HAP-1 (cell line): ENCODE measurements around the gene WFDC2.

ENCODE experiments used
- DNase-seq, 2 experiments: peaks; one replicate each; pipeline ENCODE4 v3.0.0-alpha.2; 2016 to 2020; ENCODE audit warnings: low spot score in 2 of 2
- H3K27me3 ChIP-seq: fragments of 250-450 bp; sonication (Bioruptor Pico); 2 replicates; pipeline ENCODE4 v1.5.1; 2020; ENCODE audit warnings: low read depth, mild to moderate bottlenecking, moderate library complexity
- H3K36me3 ChIP-seq: fragments of 250-450 bp; sonication (Bioruptor Pico); replicated peaks from 2 replicates; pipeline ENCODE4 v1.5.1; 2020; ENCODE audit warnings: mild to moderate bottlenecking
- H3K4me1 ChIP-seq: fragments of 250-450 bp; sonication (Bioruptor Pico); 2 replicates; pipeline ENCODE4 v1.5.1; 2020; ENCODE audit warnings: mild to moderate bottlenecking
- H3K4me3 ChIP-seq: fragments of 250-450 bp; sonication (Bioruptor Pico); 2 replicates; pipeline ENCODE4 v1.5.1; 2020; ENCODE audit warnings: mild to moderate bottlenecking, moderate library complexity
- H3K9me3 ChIP-seq: fragments of 250-450 bp; sonication (Bioruptor Pico); 2 replicates; pipeline ENCODE4 v1.5.1; 2020; ENCODE audit warnings: mild to moderate bottlenecking, moderate library complexity
- in situ Hi-C: fragments of 300-500 bp; cut with MboI; formaldehyde crosslinking; loops from 3 replicates; pipeline ENCODE4 v1.14.3; 2020; ENCODE audit warnings: low sequenced_read_pairs, inconsistent platforms, mixed read lengths

Gene WFDC2

DNA sequence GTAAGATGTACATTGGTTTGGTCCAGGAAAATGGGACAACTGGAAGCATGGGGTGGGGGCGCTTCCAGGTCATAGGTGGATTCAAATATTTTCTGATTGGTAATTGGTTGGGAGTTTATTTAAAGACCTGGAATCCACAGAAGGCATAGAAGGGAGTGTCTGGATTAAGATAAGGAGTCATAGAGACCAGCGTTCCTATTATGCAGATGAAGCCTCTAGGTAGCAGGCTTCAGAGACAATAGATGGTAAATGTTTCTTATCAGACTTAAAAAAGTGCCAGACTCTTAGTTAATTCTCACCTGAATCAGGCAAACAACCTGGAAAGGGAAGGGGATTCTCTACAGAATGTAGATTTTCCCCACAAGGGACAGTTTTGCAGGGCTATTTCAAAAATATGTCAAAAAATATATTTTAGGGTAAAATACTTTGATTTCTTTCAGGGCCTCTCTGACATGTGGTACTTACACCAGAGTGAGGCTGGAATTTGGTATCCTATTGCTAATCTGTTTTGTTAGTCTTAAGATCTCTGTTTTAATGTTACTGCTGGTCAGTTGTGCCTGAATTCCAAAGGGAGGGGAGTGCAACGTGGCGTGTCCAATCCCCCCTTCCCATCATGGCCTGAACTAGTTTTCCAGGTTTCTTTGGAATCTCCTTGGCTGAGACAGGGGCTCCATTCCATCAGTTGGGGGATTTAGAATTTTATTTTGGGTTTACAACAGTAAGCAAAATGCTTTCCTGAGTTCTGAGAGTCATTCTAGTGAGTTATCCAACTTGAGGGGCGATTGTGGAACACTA lies 28.5 kb upstream of the WFDC2 start:
- in situ Hi-C loops = no loop called here
- Histone ChIP-seq H3K4me1 (peaks cover 6% of the 10 kb centered on the region; the same call in 1 of the 2 replicates), H3K4me3 (no peak overlapping the region), H3K36me3 (no peaks in the 10 kb centered on the region), H3K9me3 (no peaks in the 10 kb centered on the region), H3K27me3 (no peaks in the 10 kb centered on the region; the same call in 1 of the 2 replicates)
- DNase-seq = no peak

DNA sequence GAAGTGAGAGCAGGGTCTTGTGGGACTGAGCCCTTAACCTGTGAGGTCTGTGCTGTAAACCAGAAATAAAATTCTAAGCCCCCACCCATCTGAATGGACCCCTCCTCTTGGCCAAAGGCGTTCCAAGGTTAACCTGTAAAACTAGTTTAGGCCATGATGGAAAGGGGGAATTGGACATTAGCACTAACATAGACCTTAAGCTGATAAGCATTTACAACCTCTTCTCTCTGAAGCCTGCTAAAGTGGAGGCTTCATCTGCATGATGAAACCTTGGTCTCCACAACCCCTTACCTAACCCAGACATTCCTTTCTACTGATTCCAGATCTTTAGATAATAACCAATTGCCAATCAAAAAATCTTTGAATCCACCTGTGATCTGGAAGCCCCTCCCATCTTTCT lies 27.8 kb upstream of the WFDC2 start:
- H3K27me3 ChIP-seq = no peaks in the 10 kb centered on the region; the same call in 1 of the 2 replicates
- H3K4me1 ChIP-seq = peaks cover 3% of the 10 kb centered on the region; the same call in 1 of the 2 replicates
- no peaks in the 10 kb centered on the region for H3K36me3 ChIP-seq
- no peaks in the 10 kb centered on the region for H3K9me3 ChIP-seq
- in situ Hi-C loops = no loop called here
- no peak for DNase-seq
- H3K4me3 ChIP-seq = no peak overlapping the region

DNA sequence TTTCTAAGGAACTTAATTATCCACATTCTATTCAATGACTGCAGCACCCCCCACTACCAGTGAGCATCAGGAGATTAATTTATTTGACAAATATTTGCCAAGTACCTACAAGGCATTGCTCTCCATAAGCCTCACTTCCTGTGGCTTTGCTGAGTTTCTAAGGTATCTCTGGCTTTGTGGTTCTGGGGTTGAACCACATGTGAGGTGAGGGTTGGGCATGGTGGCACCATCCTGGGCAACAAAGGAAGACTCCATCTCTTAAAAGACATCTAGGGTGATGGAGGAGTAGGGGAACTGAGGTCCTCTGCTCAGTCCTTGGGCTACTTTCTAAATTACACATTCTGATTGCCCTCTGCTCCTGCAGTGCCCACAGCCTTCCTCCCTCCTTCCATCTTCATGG lies 25.5 kb upstream of the WFDC2 start:
- Histone ChIP-seq H3K4me3 (no peak overlapping the region), H3K4me1 (peaks cover 3% of the 10 kb centered on the region; the same call in 1 of the 2 replicates), H3K27me3 (no peaks in the 10 kb centered on the region; the same call in 1 of the 2 replicates), H3K9me3 (no peaks in the 10 kb centered on the region), H3K36me3 (no peaks in the 10 kb centered on the region)
- no peak for DNase-seq
- in situ Hi-C loops = no loop called here

DNA sequence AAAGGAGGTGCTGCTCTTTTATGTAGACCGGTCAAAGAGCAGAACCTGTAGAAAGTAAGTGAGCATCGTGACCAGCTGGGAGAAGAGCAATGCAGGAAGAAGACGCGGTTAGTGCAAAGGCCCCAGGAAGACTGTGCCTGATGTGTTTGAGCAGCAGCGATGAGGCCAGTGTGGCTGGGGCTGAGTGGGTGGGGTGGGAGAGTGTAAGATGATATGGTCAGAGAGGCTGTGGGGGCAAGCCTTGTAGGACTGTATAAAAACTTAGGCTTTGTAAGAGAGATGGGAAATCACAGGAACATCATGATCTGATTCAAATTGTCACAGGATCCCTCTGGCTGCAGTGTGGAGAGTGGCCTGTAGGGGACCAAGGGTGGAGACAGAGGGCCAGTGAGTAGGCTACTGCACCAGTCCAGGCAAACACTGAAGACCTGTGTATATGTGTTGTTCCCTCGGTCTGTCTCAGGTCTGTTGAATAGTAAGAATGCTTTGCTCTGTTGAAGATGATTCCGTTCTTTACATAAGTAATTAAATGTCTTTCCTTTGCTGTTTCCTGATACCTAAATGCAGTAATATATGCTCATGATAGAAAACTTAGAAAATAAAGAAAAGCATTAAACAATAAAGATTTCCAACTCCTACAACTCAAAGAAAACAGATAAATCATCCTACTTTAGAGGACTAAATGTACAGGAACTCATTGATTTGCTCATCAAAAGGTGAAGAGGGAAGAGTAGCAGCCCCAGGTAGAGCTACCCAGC lies 23.6 kb upstream of the WFDC2 start:
- no peaks in the 10 kb centered on the region for H3K36me3 ChIP-seq
- peak; percentile 42 to 82 for DNase-seq
- H3K4me3 ChIP-seq = no peak overlapping the region
- in situ Hi-C loops = no loop called here
- no peaks in the 10 kb centered on the region; the same call in 1 of the 2 replicates for H3K27me3 ChIP-seq
- no peaks in the 10 kb centered on the region for H3K9me3 ChIP-seq
- peaks cover 2% of the 10 kb centered on the region; the same call in 1 of the 2 replicates for H3K4me1 ChIP-seq

DNA sequence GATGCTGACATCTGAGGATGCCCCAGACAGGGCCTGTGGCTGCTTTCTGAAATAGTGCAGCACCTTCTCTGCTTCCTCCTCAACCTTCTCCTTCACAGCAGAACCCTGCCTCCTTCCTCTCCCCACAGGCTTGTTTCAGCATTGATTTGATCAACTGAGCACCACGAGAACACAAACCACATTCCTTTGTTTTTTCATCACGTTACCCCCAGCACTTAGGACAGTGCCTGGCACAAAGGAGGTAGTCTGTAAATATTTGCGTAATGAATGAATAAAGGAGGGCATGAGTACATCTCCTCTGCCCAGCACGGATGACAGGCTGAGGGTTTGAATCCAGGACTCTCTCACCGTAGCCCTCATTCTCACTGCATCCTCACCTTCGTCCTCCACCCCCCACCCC lies 21.3 kb upstream of the WFDC2 start:
- H3K9me3 ChIP-seq = no peaks in the 10 kb centered on the region
- H3K4me3 ChIP-seq = no peak overlapping the region
- DNase-seq = no peak
- no peaks in the 10 kb centered on the region for H3K36me3 ChIP-seq
- no peaks in the 10 kb centered on the region for H3K4me1 ChIP-seq
- in situ Hi-C loops = no loop called here
- no peaks in the 10 kb centered on the region for H3K27me3 ChIP-seq

DNA sequence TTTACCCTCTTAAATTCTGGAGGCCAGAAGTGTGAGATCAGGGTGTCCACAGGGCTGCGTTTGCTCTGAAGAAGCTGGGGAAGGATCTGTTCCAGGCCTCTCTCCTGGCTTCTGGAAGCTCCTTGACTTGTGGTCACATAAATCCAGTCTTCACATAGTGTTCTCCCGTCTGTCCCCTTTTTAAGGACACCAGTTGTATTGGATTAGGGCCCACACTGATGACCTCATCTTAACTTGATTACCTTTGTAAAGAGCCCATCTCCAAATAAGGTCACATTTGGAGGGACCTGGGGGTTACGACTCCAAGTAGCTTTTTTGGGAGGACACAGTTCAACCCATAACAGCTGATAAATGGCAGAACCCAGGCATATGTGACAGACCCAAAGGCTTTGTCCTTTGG lies 20.0 kb upstream of the WFDC2 start:
- Histone ChIP-seq H3K4me1 (no peaks in the 10 kb centered on the region), H3K9me3 (no peaks in the 10 kb centered on the region), H3K36me3 (no peaks in the 10 kb centered on the region), H3K4me3 (no peak overlapping the region), H3K27me3 (no peaks in the 10 kb centered on the region)
- no peak for DNase-seq
- in situ Hi-C loops = no loop called here

DNA sequence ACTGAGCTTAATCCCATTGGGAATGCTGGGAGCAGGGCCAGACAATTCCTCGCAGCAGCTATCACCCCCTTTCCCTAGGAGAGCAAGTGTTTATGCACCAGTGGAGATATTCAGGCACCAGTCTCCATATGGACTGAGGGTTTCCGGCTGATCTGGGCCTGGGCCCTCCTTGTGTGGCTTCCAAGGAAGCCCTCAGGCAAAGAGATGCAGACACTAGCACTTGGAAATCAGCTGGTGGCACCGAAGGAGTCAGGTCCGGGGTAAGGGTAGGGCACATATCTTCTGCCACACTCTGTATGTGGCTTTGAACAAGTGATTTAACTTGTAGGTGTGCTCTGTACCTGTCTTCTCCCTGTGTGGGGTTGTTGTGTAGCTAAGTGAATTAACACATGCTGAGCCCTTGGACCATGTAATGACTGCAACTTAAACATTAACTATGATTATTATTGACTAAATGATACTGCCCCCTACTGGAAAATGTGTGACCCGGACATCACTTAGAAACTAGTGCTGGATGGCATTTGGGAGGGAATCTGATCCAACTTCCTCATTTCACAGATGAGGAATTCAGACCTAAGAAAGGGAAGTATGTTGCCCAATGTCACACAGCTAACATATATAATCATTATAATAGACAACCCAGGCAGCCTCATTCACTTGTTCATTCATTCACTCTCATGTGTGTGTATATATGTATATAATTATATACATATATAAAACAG lies 19.3 kb upstream of the WFDC2 start:
- Histone ChIP-seq H3K4me3 (no peak overlapping the region), H3K4me1 (no peaks in the 10 kb centered on the region), H3K36me3 (no peaks in the 10 kb centered on the region), H3K9me3 (no peaks in the 10 kb centered on the region), H3K27me3 (no peaks in the 10 kb centered on the region)
- peak; percentile 16 to 33 for DNase-seq
- in situ Hi-C loops = loop anchor here (10.0 kb wide), 1 partner anchor 325 kb away; no protein-coding TSS in a partner anchor

DNA sequence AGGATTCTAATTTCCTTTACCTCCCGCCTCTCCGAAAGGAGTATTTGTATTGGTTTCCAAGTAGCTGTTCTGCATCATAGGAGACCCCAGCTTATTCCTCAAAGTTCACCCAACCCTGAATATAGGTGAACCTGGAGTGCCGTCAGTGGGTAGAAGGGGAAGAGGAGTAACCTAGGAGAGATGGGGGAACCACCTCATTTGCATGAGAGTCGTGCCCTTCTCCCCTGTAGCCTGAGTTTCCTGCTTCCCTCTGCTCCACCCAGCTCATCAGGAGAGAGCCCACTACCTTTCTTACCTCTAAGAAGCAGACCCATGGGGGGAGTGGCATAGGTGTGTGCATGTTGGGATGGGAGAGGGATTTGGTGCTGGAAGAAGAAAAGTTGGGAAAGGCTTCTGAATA lies 17.3 kb upstream of the WFDC2 start:
- Histone ChIP-seq H3K9me3 (no peaks in the 10 kb centered on the region), H3K4me3 (no peak overlapping the region), H3K4me1 (no peaks in the 10 kb centered on the region), H3K36me3 (no peaks in the 10 kb centered on the region), H3K27me3 (no peaks in the 10 kb centered on the region)
- in situ Hi-C loops = loop anchor here (10.0 kb wide), 1 partner anchor 323 kb away; no protein-coding TSS in a partner anchor
- DNase-seq = no peak

DNA sequence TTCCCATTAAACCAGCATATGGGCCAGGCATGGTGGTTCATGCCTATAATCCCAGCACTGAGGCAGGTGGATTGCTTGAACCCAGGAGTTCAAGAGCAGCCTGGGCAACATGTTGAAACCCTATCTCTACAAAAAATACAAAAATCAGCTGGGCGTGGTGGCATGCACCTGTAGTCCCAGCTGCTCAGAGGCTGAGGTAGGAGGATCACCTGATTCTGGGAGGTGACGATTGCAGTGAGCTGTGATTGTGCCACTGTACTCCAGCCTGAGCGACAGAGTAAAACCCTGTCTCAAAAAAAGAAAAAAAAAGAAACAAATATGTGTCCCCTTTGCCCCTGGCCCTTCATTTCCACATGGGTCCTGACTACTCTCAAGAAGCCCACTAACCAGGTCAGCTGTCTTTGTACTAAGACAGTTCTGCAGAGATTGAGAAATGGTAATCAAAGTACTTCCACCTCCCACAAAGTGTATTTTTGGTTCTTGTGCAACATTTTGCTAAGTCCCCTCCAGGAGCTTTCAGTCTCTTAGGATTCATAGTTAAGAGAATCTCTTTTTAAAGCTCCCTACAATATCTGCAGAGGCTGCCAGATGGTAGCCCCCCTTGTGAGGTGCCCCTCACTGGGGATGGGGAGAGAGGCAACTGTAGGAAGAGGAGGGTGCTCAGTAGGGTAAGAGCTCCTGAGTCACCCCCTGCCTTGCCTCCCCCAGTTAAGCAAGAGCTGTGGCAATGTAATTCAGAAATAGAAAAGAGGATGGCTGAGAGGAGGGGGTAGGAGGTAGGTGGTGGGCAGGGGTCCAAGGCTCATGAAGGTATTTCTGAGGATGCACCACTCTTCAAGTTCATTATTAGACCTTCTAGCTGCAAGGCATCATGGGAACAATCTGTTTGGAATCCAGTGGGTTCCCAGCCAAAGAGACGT lies 16.5 kb upstream of the WFDC2 start:
- no peaks in the 10 kb centered on the region for H3K4me1 ChIP-seq
- in situ Hi-C loops = loop anchor here (10.0 kb wide), 1 partner anchor 322 kb away; no protein-coding TSS in a partner anchor
- no peaks in the 10 kb centered on the region for H3K36me3 ChIP-seq
- no peak overlapping the region for H3K4me3 ChIP-seq
- no peaks in the 10 kb centered on the region for H3K27me3 ChIP-seq
- no peaks in the 10 kb centered on the region for H3K9me3 ChIP-seq
- DNase-seq = no peak

DNA sequence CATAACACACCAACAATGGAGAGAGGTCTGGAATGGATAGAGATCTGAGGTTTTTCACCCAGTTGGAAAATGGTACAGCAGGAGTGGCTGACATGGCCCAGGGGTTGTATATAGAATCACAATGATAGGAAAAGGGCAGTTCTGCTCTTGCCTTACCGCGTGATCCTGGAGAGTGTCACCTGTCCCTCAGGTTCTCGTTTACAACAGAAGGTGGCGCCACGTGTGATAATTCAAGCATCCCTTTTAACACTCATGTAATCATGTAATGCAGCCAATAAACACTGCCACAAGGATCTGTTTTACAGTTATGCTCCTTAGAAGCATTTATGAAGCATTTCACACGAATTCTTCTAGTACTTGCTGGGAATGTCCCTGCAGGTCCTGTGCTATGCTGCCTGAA lies 12.9 kb upstream of the WFDC2 start:
- peak; percentile 28 to 65 for DNase-seq
- no peaks in the 10 kb centered on the region for H3K4me1 ChIP-seq
- H3K36me3 ChIP-seq = no peaks in the 10 kb centered on the region
- in situ Hi-C loops = loop anchor here (10.0 kb wide), 1 partner anchor 318 kb away; no protein-coding TSS in a partner anchor
- H3K4me3 ChIP-seq = no peak overlapping the region
- peaks cover 6% of the 10 kb centered on the region; the same call in 1 of the 2 replicates for H3K27me3 ChIP-seq
- no peaks in the 10 kb centered on the region for H3K9me3 ChIP-seq

DNA sequence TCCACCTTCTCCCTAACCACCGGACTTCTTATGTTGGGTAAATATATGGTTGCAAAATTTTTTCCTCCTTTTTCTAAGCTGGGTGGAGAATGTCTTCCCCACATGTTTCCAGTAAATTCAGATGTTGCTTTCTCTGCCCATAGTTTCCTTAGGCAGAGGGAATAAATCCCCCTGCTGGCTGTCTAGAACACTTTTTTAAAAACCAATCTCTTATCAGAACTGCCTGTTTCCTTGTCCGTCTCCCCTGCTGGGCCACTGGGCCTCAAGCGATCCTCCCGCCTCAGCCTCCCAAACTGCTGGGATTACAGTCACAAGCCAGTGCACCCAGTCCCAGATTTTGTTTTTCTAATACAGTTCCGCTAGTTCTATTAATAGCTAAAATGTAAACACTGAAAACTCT lies 9.9 kb upstream of the WFDC2 start:
- no peak overlapping the region for H3K4me3 ChIP-seq
- in situ Hi-C loops = loop anchor here (10.0 kb wide), 1 partner anchor 315 kb away; no protein-coding TSS in a partner anchor
- no peaks in the 10 kb centered on the region for H3K9me3 ChIP-seq
- H3K36me3 ChIP-seq = no peaks in the 10 kb centered on the region
- no peak for DNase-seq
- no peaks in the 10 kb centered on the region for H3K4me1 ChIP-seq
- peaks cover 6% of the 10 kb centered on the region; the same call in 1 of the 2 replicates for H3K27me3 ChIP-seq

DNA sequence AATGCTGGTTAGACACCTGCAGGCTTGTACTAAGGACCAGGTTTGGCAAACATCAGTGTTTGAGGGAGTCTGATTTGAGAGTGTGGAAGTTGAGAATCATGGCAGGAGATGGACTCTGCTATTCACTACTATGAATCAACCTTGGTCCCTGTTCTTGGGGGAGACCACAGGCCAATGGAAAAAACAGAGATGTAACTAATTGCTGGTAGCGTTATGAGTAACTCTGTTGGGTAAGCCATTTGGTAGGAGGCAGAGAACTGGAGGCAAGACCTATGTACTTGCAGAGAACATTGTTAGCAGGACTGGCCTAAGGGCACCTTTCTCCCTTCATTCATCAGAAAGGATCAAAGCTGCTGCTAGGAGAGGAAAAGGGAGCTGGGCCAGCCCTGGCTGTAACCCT lies 8.3 kb upstream of the WFDC2 start:
- Histone ChIP-seq H3K27me3 (peaks cover 12% of the 10 kb centered on the region; the same call in 1 of the 2 replicates), H3K9me3 (no peaks in the 10 kb centered on the region), H3K4me3 (no peak overlapping the region), H3K36me3 (no peaks in the 10 kb centered on the region), H3K4me1 (no peaks in the 10 kb centered on the region)
- DNase-seq = no peak
- in situ Hi-C loops = no loop called here
